ENCODE results near the gene REN. TPM values are rescaled to one million over a fixed set of nuclear protein-coding genes. Genes with fewer than 3 reads are reported as not detected.

REN gene
- total and polyA plus RNA-seq, 2 experiments from 2014 or later: not detected

DNA sequence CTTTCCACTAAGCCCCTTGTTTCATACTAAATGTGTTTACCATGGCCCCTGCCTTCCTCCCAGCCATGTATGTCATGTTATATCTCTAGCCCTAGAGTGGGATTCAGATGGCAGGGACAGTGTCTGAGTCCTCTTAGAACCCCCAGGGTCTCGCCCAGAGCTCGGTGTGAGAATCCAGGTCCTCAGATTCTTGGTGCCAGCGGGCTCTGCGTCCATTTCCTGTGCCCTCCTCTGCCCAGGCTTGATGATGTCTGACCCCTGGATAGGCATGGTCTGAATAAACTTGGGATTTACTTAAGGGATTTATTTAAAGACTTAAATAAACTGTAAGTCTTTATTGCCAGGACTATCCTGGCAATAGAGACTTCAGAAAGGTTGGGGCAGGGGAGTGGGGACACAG is 36.3 kb upstream of the REN start:
- H3K4me2 ChIP-seq: no peak overlapping the region
- H3K27ac ChIP-seq (ENCODE audit: low read depth): no peak overlapping the region
- peaks cover 5% of the 10 kb centered on the region; the same call in 1 of the 2 replicates for H3F3A ChIP-seq (replicated peaks; ENCODE audit: low read depth)
- H3K27me3 Mint-ChIP-seq (ENCODE audit: insufficient read depth, low read depth, poor library complexity): peaks cover 5% of the 10 kb centered on the region
- peaks cover 13% of the 10 kb centered on the region for H3K4me1 Mint-ChIP-seq
- DNase-seq (ENCODE audit: low spot score) (no peak), ATAC-seq (no peak)
- no peaks in the 10 kb centered on the region for H3K36me3 Mint-ChIP-seq (ENCODE audit: low read depth)
- H4K20me1 ChIP-seq (replicated peaks; ENCODE audit: insufficient read depth): no peaks in the 10 kb centered on the region; the same call in none of the 2 replicates
- no peak overlapping the region for H3K4me3 ChIP-seq
- H3K9me3 Mint-ChIP-seq: no peaks in the 10 kb centered on the region
- no peak overlapping the region for H2AFZ ChIP-seq
- TF ChIP-seq CREB1 (CRISPR knock-in tag; IDR thresholded peaks at IDR 0.05; ENCODE audit: low read depth): no peak
- TF ChIP-seq, protein P1, sequence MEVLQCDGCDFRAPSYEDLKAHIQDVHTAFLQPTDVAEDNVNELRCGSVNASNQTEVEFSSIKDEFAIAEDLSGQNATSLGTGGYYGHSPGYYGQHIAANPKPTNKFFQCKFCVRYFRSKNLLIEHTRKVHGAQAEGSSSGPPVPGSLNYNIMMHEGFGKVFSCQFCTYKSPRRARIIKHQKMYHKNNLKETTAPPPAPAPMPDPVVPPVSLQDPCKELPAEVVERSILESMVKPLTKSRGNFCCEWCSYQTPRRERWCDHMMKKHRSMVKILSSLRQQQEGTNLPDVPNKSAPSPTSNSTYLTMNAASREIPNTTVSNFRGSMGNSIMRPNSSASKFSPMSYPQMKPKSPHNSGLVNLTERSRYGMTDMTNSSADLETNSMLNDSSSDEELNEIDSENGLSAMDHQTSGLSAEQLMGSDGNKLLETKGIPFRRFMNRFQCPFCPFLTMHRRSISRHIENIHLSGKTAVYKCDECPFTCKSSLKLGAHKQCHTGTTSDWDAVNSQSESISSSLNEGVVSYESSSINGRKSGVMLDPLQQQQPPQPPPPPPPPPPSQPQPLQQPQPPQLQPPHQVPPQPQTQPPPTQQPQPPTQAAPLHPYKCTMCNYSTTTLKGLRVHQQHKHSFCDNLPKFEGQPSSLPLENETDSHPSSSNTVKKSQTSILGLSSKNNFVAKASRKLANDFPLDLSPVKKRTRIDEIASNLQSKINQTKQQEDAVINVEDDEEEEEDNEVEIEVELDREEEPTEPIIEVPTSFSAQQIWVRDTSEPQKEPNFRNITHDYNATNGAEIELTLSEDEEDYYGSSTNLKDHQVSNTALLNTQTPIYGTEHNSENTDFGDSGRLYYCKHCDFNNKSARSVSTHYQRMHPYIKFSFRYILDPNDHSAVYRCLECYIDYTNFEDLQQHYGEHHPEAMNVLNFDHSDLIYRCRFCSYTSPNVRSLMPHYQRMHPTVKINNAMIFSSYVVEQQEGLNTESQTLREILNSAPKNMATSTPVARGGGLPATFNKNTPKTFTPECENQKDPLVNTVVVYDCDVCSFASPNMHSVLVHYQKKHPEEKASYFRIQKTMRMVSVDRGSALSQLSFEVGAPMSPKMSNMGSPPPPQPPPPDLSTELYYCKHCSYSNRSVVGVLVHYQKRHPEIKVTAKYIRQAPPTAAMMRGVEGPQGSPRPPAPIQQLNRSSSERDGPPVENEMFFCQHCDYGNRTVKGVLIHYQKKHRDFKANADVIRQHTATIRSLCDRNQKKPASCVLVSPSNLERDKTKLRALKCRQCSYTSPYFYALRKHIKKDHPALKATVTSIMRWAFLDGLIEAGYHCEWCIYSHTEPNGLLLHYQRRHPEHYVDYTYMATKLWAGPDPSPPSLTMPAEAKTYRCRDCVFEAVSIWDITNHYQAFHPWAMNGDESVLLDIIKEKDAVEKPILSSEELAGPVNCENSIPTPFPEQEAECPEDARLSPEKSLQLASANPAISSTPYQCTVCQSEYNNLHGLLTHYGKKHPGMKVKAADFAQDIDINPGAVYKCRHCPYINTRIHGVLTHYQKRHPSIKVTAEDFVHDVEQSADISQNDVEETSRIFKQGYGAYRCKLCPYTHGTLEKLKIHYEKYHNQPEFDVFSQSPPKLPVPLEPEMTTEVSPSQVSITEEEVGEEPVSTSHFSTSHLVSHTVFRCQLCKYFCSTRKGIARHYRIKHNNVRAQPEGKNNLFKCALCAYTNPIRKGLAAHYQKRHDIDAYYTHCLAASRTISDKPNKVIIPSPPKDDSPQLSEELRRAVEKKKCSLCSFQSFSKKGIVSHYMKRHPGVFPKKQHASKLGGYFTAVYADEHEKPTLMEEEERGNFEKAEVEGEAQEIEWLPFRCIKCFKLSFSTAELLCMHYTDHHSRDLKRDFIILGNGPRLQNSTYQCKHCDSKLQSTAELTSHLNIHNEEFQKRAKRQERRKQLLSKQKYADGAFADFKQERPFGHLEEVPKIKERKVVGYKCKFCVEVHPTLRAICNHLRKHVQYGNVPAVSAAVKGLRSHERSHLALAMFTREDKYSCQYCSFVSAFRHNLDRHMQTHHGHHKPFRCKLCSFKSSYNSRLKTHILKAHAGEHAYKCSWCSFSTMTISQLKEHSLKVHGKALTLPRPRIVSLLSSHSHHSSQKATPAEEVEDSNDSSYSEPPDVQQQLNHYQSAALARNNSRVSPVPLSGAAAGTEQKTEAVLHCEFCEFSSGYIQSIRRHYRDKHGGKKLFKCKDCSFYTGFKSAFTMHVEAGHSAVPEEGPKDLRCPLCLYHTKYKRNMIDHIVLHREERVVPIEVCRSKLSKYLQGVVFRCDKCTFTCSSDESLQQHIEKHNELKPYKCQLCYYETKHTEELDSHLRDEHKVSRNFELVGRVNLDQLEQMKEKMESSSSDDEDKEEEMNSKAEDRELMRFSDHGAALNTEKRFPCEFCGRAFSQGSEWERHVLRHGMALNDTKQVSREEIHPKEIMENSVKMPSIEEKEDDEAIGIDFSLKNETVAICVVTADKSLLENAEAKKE (CRISPR knock-in tag; IDR thresholded peaks at IDR 0.05): no peak
- H3K36me3 ChIP-seq (ENCODE audit: insufficient read depth): no peaks in the 10 kb centered on the region
- no peak overlapping the region for H3K27ac Mint-ChIP-seq
- H3K79me2 ChIP-seq (replicated peaks; ENCODE audit: insufficient read depth): no peaks in the 10 kb centered on the region
- H3K4me3 Mint-ChIP-seq: no peak overlapping the region
- no peaks in the 10 kb centered on the region for H3K27me3 ChIP-seq (ENCODE audit: insufficient read depth)
- no peaks in the 10 kb centered on the region for H3K4me1 ChIP-seq (ENCODE audit: insufficient read depth)
- H3K9me2 ChIP-seq (ENCODE audit: insufficient read depth): no peaks in the 10 kb centered on the region

DNA sequence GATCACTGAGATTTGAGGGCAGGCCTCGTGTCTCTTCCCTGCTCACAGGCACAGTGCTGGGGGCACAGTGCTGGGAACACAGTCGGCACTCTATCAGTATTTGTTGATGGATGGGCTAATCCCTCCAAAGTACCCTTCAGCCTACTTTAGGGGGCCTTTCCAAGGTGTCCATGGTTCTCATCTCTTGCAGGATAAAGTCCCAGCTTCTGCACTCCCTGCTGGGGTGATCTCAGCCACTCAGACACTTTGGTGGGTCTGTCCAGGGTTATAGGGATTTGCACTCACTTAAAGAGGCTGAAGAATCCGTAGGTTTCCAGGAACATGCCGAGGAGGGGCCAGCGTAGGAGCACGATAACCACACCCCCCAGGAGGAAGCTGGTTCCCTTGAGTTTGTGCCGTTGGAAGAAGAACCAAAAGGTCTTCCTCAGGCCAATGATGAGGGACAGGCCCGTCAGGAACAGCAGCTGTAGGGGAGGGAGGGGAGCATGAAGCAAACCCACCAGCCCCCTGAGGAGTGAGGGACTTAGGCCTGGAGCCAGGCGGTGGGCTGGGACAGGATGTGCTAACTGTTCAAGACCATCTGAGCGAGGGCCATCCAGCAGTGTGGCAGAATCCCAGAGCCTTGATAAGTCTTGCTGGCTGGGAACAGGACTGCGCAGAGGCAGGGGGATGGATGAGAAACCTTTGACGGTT is 35.4 kb upstream of the REN start:
- no peak overlapping the region for H3K4me2 ChIP-seq
- no peaks in the 10 kb centered on the region for H3K79me2 ChIP-seq (replicated peaks; ENCODE audit: insufficient read depth)
- DNase-seq (ENCODE audit: low spot score) (no peak), ATAC-seq (no peak)
- H2AFZ ChIP-seq: no peak overlapping the region
- Mint-ChIP-seq H3K9me3 (no peaks in the 10 kb centered on the region), H3K4me1 (peaks cover 10% of the 10 kb centered on the region; the same call in 2 of the 3 replicates), H3K4me3 (no peak overlapping the region), H3K27me3 (ENCODE audit: insufficient read depth, low read depth, poor library complexity) (peaks cover 5% of the 10 kb centered on the region), H3K36me3 (ENCODE audit: low read depth) (no peaks in the 10 kb centered on the region), H3K27ac (no peak overlapping the region)
- no peak for TF ChIP-seq ZNF114 (CRISPR knock-in tag; IDR thresholded peaks at IDR 0.05)
- no peaks in the 10 kb centered on the region for H3K27me3 ChIP-seq (ENCODE audit: insufficient read depth)
- H4K20me1 ChIP-seq (replicated peaks; ENCODE audit: insufficient read depth): no peaks in the 10 kb centered on the region; the same call in 1 of the 2 replicates
- no peaks in the 10 kb centered on the region for H3K4me1 ChIP-seq (ENCODE audit: insufficient read depth)
- no peaks in the 10 kb centered on the region for H3K9me2 ChIP-seq (ENCODE audit: insufficient read depth)
- H3K36me3 ChIP-seq (ENCODE audit: insufficient read depth): no peaks in the 10 kb centered on the region
- no peak overlapping the region for H3K4me3 ChIP-seq
- peaks cover under 1% of the 10 kb centered on the region; the same call in 1 of the 2 replicates for H3F3A ChIP-seq (replicated peaks; ENCODE audit: low read depth)
- H3K27ac ChIP-seq (ENCODE audit: low read depth): no peak overlapping the region

Data from GM23338 (cell line).